ENCODE results near the gene SPACDR.

DNA sequence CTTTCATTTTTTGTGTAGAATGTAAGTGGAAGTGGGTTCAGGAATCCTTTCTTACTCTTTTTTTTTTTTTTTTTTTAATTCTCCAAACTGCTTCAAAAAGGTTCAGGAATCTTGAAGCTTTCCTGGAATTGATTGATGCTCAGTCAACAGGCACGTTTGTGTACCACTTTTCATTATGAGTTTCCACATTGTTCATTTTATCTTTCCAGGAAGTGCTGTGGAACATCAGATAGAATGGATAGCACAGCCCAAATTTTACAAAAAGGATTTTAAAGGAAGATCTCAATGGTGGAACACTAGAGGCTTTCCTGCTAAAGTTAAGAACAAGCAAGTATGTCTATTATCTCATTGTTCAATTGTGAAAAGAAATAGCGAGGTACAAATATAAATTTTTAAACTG is 25.9 kb downstream of the SPACDR start:
- TF ChIP-seq, protein P1, sequence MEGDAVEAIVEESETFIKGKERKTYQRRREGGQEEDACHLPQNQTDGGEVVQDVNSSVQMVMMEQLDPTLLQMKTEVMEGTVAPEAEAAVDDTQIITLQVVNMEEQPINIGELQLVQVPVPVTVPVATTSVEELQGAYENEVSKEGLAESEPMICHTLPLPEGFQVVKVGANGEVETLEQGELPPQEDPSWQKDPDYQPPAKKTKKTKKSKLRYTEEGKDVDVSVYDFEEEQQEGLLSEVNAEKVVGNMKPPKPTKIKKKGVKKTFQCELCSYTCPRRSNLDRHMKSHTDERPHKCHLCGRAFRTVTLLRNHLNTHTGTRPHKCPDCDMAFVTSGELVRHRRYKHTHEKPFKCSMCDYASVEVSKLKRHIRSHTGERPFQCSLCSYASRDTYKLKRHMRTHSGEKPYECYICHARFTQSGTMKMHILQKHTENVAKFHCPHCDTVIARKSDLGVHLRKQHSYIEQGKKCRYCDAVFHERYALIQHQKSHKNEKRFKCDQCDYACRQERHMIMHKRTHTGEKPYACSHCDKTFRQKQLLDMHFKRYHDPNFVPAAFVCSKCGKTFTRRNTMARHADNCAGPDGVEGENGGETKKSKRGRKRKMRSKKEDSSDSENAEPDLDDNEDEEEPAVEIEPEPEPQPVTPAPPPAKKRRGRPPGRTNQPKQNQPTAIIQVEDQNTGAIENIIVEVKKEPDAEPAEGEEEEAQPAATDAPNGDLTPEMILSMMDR (IDR thresholded peaks at IDR 0.05): no peak
- TF ChIP-seq POLR2A (IDR thresholded peaks at IDR 0.05): no peak

Measured in adrenal gland (tissue), 5 donors.